HepG2 (cell line): ENCODE measurements around the gene GRM7. TPM values are rescaled to one million over a fixed set of nuclear protein-coding genes. Genes with fewer than 3 reads are reported as not detected.

Experiments used
- ATAC-seq: fragments of 200-7000 bp; cut with Tn5 transposase; 3 replicates; pipeline ENCODE4 v1.9.1; 2020; ENCODE audit warnings: mild to moderate bottlenecking, moderate library complexity
- BruUV-seq: library from RNA; stranded (reverse); fragments of 400-500 nt; replicated peaks from 2 replicates; lab custom pipeline; 2021; lab: Mats Ljungman, UMichigan
- CTCF ChIA-PET: fragments of 300-600 bp; formaldehyde crosslinking; extraction: SDS; loops from one replicate; lab custom pipeline; 2021; ENCODE audit warnings: low total read pairs, inconsistent platforms, low intra/inter-chr PET ratio; lab: Yijun Ruan, JAX
- POLR2A ChIA-PET: fragments of 350-600 bp; sonication (Branson Sonifier 250); formaldehyde crosslinking; loops from one replicate; lab custom pipeline; 2020; ENCODE audit warnings: antibody characterized with exemption, inconsistent platforms; lab: Yijun Ruan, JAX
- DNase-seq: peaks from one replicate; pipeline ENCODE4 v3.0.0-alpha.2; 2015; ENCODE audit warnings: low spot score
- FAIRE-seq: peaks from 3 replicates; lab custom pipeline; 2011; peaks lifted over from hg19 to GRCh38; lab: Jason Lieb, UNC
- H2AFZ ChIP-seq: one replicate; pipeline ENCODE4 v1.6.1; 2011; ENCODE audit warnings: low read length, inconsistent platforms
- H3K27ac ChIP-seq: fragments of 300-600 bp; 3 replicates; pipeline ENCODE4 v1.8.0; 2011; ENCODE audit warnings: mixed run types, mild to moderate bottlenecking, mixed read lengths, low read length, inconsistent platforms; ENCODE audit not compliant: insufficient read depth; ENCODE audit errors: extremely low read length
- H3K27me3 ChIP-seq, 2 experiments: fragments of 200-600 bp in 1 of 2; 2 replicates in 1 of 2; 3 replicates in 1 of 2; pipeline versions ENCODE4 v1.6.0 to v1.8.0; 2011; ENCODE audit warnings: low read length in 2 of 2, mild to moderate bottlenecking in 2 of 2, moderate library complexity in 2 of 2, inconsistent platforms in 1 of 2; ENCODE audit not compliant: insufficient read depth in 2 of 2, control insufficient read depth in 1 of 2
- H3K36me3 ChIP-seq, 2 experiments: fragments of 200-600 bp in 1 of 2; replicated peaks in 1 of 2; 2 replicates in 1 of 2; 3 replicates in 1 of 2; pipeline versions ENCODE4 v1.5.1 to v1.8.0; 2011; ENCODE audit warnings: low read length in 2 of 2, inconsistent platforms in 1 of 2; ENCODE audit not compliant: insufficient read depth in 2 of 2, control insufficient read depth in 1 of 2
- H3K4me1 ChIP-seq: 2 replicates; pipeline ENCODE4 v1.5.1; 2012; ENCODE audit warnings: low read length, inconsistent platforms; ENCODE audit not compliant: insufficient read depth
- H3K4me2 ChIP-seq: 2 replicates; pipeline ENCODE4 v1.6.0; 2011; ENCODE audit warnings: low read depth, low read length, inconsistent platforms
- H3K4me3 ChIP-seq, 3 experiments: fragments of 200-600 bp in 1 of 3; sonication (generic), shearing (Covaris generic) in 1 of 3; replicated peaks in 1 of 3; 2 replicates each; pipeline ENCODE4 v1.5.1; 2011 to 2016; ENCODE audit warnings: low read length in 3 of 3, inconsistent platforms in 2 of 3, low read depth in 2 of 3, mild to moderate bottlenecking in 2 of 3, control low read depth in 1 of 3, mixed read lengths in 1 of 3; ENCODE audit not compliant: insufficient read depth in 1 of 3
- H3K79me2 ChIP-seq: one replicate; pipeline ENCODE4 v1.6.1; 2011; ENCODE audit warnings: low read length, inconsistent platforms; ENCODE audit not compliant: insufficient read depth
- H3K9ac ChIP-seq: 2 replicates; pipeline ENCODE4 v1.6.0; 2011; ENCODE audit warnings: mild to moderate bottlenecking, low read depth, low read length, inconsistent platforms; ENCODE audit not compliant: insufficient read depth
- H3K9me3 ChIP-seq: 2 replicates; pipeline ENCODE4 v1.5.1; 2012; ENCODE audit warnings: mild to moderate bottlenecking, low read length
- H4K20me1 ChIP-seq: 2 replicates; pipeline ENCODE4 v1.6.0; 2011; ENCODE audit warnings: inconsistent platforms, mild to moderate bottlenecking, low read length, moderate library complexity; ENCODE audit not compliant: insufficient read depth
- CREM ChIP-seq, 2 experiments: sonication (generic) in 1 of 2; formaldehyde crosslinking in 1 of 2; IDR thresholded peaks; 2 replicates each; pipeline versions ENCODE4 v1.4.0 to v1.6.1; 2016 to 2020; ENCODE audit warnings: antibody characterized with exemption in 1 of 2, mild to moderate bottlenecking in 1 of 2, missing genetic modification reagents in 1 of 2
- HMGXB3 ChIP-seq: sonication (generic); formaldehyde crosslinking; IDR thresholded peaks from 2 replicates; pipeline ENCODE4 v1.4.0; 2020; ENCODE audit warnings: missing genetic modification reagents, borderline replicate concordance
- HOXD1 ChIP-seq: sonication (generic); formaldehyde crosslinking; IDR thresholded peaks from 2 replicates; pipeline ENCODE4 v1.5.0; 2020; ENCODE audit warnings: missing genetic modification reagents
- PITX1 ChIP-seq: sonication (generic); formaldehyde crosslinking; IDR thresholded peaks from 2 replicates; pipeline ENCODE4 v1.5.1; 2020; ENCODE audit warnings: mild to moderate bottlenecking, missing genetic modification reagents
- RFX1 ChIP-seq: fragments of 450-650 bp; IDR thresholded peaks from 2 replicates; pipeline ENCODE4 v1.6.1; 2017
- YEATS2 ChIP-seq: sonication (generic); formaldehyde crosslinking; IDR thresholded peaks from 2 replicates; pipeline ENCODE4 v1.4.0; 2020; ENCODE audit warnings: missing genetic modification reagents, borderline replicate concordance
- ZBTB26 ChIP-seq: IDR thresholded peaks from 2 replicates; pipeline ENCODE4 v1.6.1; 2016; ENCODE audit warnings: missing compliant biosample characterization, missing genetic modification reagents, borderline replicate concordance
- ZNF121 ChIP-seq: sonication (generic); formaldehyde crosslinking; IDR thresholded peaks from 2 replicates; pipeline ENCODE4 v1.5.0; 2020; ENCODE audit warnings: mild to moderate bottlenecking, missing genetic modification reagents
- ZNF713 ChIP-seq: sonication (generic); formaldehyde crosslinking; IDR thresholded peaks from 2 replicates; pipeline ENCODE4 v1.4.0; 2020; ENCODE audit warnings: mild to moderate bottlenecking, missing genetic modification reagents
- ZSCAN20 ChIP-seq: sonication (generic); formaldehyde crosslinking; IDR thresholded peaks from 2 replicates; pipeline ENCODE4 v1.4.0; 2020; ENCODE audit warnings: missing genetic modification reagents, mild to moderate bottlenecking, borderline replicate concordance
- ZSCAN31 ChIP-seq: sonication (generic); formaldehyde crosslinking; IDR thresholded peaks from 2 replicates; pipeline ENCODE4 v1.5.0; 2020; ENCODE audit warnings: low read depth, mild to moderate bottlenecking, missing genetic modification reagents
- WGBS: methylation state at CpG from one replicate; pipeline ENCODE4 v1.1.6; 2017; ENCODE audit warnings: low lambda C conversion rate; 5-methylcytosine and 5-hydroxymethylcytosine counted together
- in situ Hi-C: cut with HindIII; loops from 2 replicates; pipeline ENCODE4 v1.10.0; 2017; ENCODE audit warnings: low pct_unique_long_range_greater_than_20kb; ENCODE audit not compliant: extremely low pct_ligation_motif_present
- intact Hi-C: fragments of 100-400 bp; cut with micrococcal nuclease; formaldehyde crosslinking; loops from one replicate; pipeline ENCODE4 v1.10.0; 2022; ENCODE audit not compliant: unreplicated experiment
- polyA plus RNA-seq, 8 experiments: library from polyadenylated mRNA; depleted of rRNA in 3 of 8; stranded (reverse) in 7 of 8; unstranded in 1 of 8; fragments of >200 nt; fragmentation: Illumina TruSeq in 4 of 8; extraction: Trizol in 4 of 8; gene quantifications; 2 replicates each; pipeline versions ENCODE4 v1.2.1 to v1.2.3, GENCODE V29; 2011 to 2016; ENCODE audit warnings: low read depth in 4 of 8, missing spikeins in 1 of 8, mixed read lengths in 1 of 8; ENCODE audit not compliant: insufficient read depth in 1 of 8
- total RNA-seq, 5 experiments: library from RNA; depleted of rRNA; stranded (reverse); fragments of >200 nt; fragmentation: Illumina TruSeq; extraction: Trizol; gene quantifications; 2 replicates each; pipeline ENCODE4 v1.2.3, GENCODE V29; 2016; ENCODE audit warnings: low read depth in 1 of 5
- TF ChIP-seq, protein P1 (sequence below): IDR thresholded peaks from 2 replicates; pipeline ENCODE4 v1.6.1; 2012; ENCODE audit warnings: low read length, improper control_type of control experiment

Gene GRM7
- total and polyA plus RNA-seq, 2 of the 13 experiments (the other 11 are each of a cell fraction or from before 2014, with no cell fraction given) = not detected

GRCh38 chr3:7781395-7781794, 920.5 kb downstream of the GRM7 start (continued):
- no peak for TF ChIP-seq ZNF121 (CRISPR knock-in tag)
- TF ChIP-seq, protein P1, sequence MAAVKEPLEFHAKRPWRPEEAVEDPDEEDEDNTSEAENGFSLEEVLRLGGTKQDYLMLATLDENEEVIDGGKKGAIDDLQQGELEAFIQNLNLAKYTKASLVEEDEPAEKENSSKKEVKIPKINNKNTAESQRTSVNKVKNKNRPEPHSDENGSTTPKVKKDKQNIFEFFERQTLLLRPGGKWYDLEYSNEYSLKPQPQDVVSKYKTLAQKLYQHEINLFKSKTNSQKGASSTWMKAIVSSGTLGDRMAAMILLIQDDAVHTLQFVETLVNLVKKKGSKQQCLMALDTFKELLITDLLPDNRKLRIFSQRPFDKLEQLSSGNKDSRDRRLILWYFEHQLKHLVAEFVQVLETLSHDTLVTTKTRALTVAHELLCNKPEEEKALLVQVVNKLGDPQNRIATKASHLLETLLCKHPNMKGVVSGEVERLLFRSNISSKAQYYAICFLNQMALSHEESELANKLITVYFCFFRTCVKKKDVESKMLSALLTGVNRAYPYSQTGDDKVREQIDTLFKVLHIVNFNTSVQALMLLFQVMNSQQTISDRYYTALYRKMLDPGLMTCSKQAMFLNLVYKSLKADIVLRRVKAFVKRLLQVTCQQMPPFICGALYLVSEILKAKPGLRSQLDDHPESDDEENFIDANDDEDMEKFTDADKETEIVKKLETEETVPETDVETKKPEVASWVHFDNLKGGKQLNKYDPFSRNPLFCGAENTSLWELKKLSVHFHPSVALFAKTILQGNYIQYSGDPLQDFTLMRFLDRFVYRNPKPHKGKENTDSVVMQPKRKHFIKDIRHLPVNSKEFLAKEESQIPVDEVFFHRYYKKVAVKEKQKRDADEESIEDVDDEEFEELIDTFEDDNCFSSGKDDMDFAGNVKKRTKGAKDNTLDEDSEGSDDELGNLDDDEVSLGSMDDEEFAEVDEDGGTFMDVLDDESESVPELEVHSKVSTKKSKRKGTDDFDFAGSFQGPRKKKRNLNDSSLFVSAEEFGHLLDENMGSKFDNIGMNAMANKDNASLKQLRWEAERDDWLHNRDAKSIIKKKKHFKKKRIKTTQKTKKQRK = no peak
- no peak for TF ChIP-seq ZBTB26 (CRISPR knock-in tag)
- no peak for TF ChIP-seq HOXD1

DNA sequence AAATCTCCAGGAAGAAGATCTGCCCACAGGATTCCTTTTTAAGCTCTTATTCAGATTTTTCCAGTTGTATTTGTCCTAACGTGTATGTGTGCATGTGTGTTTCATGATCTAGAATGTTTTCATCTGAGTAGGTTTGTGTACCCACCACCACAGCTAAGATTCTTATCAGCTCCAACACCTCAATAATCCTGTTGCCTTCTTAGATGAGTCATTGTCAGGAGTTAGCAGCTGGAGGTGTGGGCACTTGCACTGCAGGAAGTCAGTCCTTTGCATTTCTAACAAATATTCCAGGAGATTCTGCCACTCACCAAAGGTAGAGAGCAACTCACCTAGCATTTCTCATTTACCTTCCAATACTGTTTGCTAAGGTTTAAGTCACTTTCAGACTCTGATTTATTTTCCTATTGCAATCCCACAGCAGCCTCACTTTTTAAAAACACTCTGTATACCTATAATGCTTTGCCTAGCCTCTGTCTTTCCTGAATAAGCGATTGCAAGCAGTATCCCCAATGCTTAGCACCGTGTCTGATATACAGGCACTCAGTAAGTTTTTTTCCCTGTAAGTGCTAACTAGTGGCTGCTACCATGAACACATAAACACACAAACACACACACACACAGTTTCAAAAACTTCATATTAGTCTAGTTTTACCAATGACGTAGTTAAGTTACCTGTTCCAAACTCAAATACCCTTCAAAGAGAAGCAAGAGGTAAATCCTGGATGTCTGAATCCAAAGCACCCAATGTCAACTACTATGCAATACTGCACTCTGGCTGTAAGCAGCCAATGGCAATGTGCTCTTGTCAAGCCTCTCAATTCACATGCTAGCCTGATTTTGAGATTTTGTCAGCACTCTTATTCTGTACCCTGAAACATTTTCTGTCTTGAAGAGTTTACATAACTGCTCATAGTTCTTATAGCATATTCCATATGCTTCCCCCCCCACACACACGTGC, 927.2 kb downstream of the GRM7 start:
- FAIRE-seq = no peak
- 0% methylated on average over 5 of the region's 5 CpGs for WGBS
- no peak overlapping the region for H3K9ac ChIP-seq
- BruUV-seq = no TSS peak
- ATAC-seq = no peak
- no peaks in the 10 kb centered on the region for H3K36me3 ChIP-seq
- no peak overlapping the region for H3K4me2 ChIP-seq
- DNase-seq = no peak
- in situ Hi-C loops = no loop called here
- intact Hi-C loops = no loop called here
- H3K27me3 ChIP-seq = no peaks in the 10 kb centered on the region
- ChIA-PET CTCF (no interaction called here), POLR2A (no interaction called here)
- H3K4me1 ChIP-seq = no peaks in the 10 kb centered on the region
- no peaks in the 10 kb centered on the region for H4K20me1 ChIP-seq
- peaks cover 41% of the 10 kb centered on the region for H3K9me3 ChIP-seq
- no peak overlapping the region for H2AFZ ChIP-seq
- H3K4me3 ChIP-seq = no peak overlapping the region
- no peaks in the 10 kb centered on the region for H3K79me2 ChIP-seq
- no peak overlapping the region for H3K27ac ChIP-seq
- TF ChIP-seq ZNF713 (no peak), ZSCAN31 (CRISPR knock-in tag) (no peak), PITX1 (CRISPR knock-in tag) (no peak), CREM (IDR thresholded peaks at IDR 0.05) (no peak), CREM (CRISPR knock-in tag; IDR thresholded peaks at IDR 0.05) (no peak), HMGXB3 (CRISPR knock-in tag) (no peak), ZSCAN20 (CRISPR knock-in tag) (no peak), YEATS2 (CRISPR knock-in tag) (no peak), RFX1 (no peak)
